SH-SY5Y (cell line): Measurements from ENCODE around the gene KDM1B.

Experiments
- GATA2 ChIP-seq: IDR thresholded peaks from 2 replicates; pipeline ENCODE4 v1.6.1; 2011; ENCODE audit warnings: mild to moderate bottlenecking, low read depth, low read length
- GATA3 ChIP-seq: IDR thresholded peaks from 2 replicates; pipeline ENCODE4 v1.6.1; 2011; ENCODE audit warnings: low read depth, mild to moderate bottlenecking, low read length, moderate library complexity

KDM1B gene

GRCh38 chr6:18235524-18235923, 80.3 kb downstream of the KDM1B start:
- TF ChIP-seq GATA2 (no peak), GATA3 (no peak)

DNA sequence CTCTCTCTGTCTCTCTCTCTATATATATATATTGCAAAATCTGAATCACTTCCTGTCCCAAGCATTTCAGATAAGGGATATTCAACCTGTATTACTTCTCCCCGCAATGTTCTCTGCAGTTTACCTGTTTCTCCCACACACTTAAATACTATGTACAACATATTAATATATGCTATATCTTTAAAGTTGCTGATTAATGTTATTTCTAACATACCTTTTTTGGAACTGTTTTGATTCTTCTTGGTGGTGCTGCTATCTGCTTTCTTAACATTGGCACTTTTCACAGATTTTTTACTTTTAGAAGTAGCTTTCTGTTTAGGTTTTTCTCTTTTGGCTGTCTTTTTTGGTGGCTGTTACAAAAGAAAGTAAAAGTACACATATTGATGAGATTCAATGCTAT, 81.9 kb downstream of the KDM1B start:
- TF ChIP-seq GATA3 (no peak), GATA2 (no peak)

DNA sequence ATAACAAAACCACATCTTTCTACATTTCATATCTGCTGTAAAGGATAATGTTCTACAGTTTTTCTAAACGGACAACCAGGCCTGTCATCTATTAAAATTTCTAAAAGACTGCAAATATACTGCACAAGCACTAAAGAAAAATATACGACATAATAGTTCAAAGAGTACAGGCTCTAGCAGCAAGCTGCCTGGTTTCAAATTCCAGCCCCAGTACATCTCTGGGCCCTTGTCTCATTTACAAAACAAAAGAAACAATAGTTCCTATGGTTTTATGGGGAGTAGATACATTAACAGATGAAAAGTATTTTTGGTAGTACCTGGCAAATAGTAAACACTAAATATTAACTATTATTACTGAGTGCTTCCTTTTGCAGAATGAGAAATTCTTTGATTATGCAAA, 85.0 kb downstream of the KDM1B start:
- TF ChIP-seq GATA2 = no peak
- no peak for TF ChIP-seq GATA3

- TF ChIP-seq GATA2 (no peak), GATA3 (no peak)
Observed at GRCh38 chr6:18241208-18242038, 86.2 kb downstream of the KDM1B start.

GRCh38 chr6:18242062-18242851, 87.0 kb downstream of the KDM1B start:
- TF ChIP-seq GATA2 (no peak), GATA3 (no peak)

GRCh38 chr6:18243302-18243893, 88.2 kb downstream of the KDM1B start:
- TF ChIP-seq GATA3 (no peak), GATA2 (no peak)

GRCh38 chr6:18244251-18244650, 89.0 kb downstream of the KDM1B start:
- no peak for TF ChIP-seq GATA3
- no peak for TF ChIP-seq GATA2

DNA sequence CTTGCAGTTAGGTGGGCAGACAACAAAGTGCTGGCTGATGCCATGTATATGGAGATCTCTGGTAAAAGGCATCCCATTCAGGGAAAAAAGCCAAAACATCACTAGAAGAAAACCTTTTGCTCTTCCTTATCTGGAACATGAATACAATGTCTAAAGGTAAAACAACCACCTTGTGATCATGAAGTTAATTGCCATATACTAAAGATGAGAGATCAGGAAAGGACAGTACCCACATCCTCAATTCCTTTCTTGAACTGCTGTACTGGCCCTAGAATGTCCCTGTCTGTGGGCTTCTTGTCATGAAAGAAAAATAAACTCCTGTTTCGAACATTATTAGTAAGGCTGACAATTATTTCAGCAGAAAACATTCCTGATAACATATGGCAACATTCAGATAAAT, 89.9 kb downstream of the KDM1B start:
- TF ChIP-seq GATA2 (no peak), GATA3 (no peak)

DNA sequence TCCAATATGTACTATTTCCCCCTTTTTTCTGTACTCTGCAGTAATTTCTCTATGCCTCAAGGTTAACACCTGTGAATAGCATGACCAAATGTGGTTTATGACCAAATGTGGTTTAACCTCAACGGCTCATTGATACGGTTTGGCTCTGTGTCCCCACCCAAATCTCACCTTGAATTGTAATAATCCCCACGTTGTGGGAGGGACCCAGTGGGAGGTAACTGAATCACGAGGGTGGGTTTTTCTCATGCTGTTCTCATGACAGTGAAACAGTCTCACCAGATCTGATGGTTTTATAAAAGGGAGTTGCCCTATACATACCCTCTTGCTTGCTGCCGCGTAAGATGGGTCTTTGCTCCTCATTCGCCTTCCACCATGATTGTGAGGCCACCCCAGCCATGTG, 90.4 kb downstream of the KDM1B start:
- TF ChIP-seq GATA3 (no peak), GATA2 (no peak)

- TF ChIP-seq GATA3 = no peak
- no peak for TF ChIP-seq GATA2
Observed at GRCh38 chr6:18246205-18246604, 91.0 kb downstream of the KDM1B start.

GRCh38 chr6:18247002-18247401, 91.8 kb downstream of the KDM1B start:
- TF ChIP-seq GATA3 (no peak), GATA2 (no peak)

DNA sequence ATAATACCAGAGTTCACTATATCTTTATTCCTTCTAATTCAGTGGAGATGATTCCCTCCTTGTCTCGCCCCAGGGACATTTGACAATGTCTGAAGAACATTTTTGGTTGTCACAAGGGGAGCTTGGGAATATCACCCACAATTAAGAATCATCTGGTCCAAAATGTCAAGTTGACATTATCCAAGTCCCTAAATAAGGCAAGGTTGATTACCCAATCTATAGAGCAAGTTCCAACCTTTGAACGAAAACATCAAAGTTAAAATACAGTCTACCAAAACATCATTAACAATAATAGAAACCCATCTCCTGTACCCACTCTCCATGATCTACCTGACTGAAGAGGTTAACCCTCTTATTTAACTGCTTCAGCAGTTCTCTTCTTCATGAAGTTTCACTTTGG, 93.5 kb downstream of the KDM1B start:
- TF ChIP-seq GATA2 (no peak), GATA3 (no peak)

DNA sequence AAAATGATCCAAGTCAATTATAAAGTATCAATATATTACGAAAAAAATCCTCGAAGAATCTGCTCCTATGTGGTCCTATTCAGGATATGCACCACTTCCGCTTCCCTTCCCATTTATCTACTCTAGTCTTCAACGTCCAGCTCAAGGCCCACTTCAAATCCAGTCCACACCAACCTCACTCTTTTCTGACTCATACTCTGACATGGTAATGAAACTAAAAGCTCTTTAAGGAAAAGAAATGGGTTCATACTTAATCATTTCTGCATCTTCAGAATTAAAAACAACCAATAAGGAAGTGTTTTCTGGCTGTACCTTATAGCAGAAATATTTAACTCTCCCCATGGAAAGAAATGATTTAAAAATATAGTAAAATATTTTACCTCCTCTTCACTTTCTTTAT, 94.0 kb downstream of the KDM1B start:
- TF ChIP-seq GATA3 (no peak), GATA2 (no peak)

DNA sequence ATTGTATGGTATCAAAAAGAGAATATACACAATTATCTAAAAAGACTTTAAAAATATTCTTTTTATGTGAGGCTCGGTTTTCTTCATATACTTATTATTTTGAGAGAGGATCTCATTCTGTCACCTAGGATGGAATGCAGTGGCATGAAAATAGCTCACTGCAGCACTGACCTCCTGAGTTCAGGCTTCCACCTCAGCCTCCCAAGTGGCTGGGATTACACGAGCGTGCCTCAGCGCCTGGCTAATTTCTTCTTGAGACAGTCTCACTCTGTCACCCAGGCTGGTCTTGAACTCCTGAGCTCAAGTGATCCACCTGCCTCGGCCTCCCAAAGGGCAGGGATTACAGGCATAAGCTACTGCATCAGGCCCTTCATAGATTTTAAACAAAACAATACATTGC, 98.4 kb downstream of the KDM1B start:
- TF ChIP-seq GATA3 (no peak), GATA2 (no peak)

GRCh38 chr6:18254793-18255192, 99.6 kb downstream of the KDM1B start:
- no peak for TF ChIP-seq GATA2
- TF ChIP-seq GATA3 = no peak
